ENCODE results near the gene ZCCHC24.

Gene ZCCHC24

GRCh38 chr10:79472951-79473350 lies 27.5 kb upstream of the ZCCHC24 start:
- no peak for DNase-seq (ENCODE audit: low read depth in 1 of 2, low spot score in 1 of 2)

- DNase-seq (ENCODE audit: low read depth in 1 of 2, low spot score in 1 of 2), result no peak
These were observed 27.0 kb upstream of the ZCCHC24 start for GRCh38 chr10:79472449-79472848.

GRCh38 chr10:79471776-79472175 lies 26.4 kb upstream of the ZCCHC24 start:
- DNase-seq (ENCODE audit: low read depth in 1 of 2, low spot score in 1 of 2), result no peak

- no peak for DNase-seq (ENCODE audit: low read depth in 1 of 2, low spot score in 1 of 2)
These were observed 24.7 kb upstream of the ZCCHC24 start for GRCh38 chr10:79470096-79470495.

- no peak for DNase-seq (ENCODE audit: low read depth in 1 of 2, low spot score in 1 of 2)
These were observed 23.6 kb upstream of the ZCCHC24 start for GRCh38 chr10:79468841-79469585.

- DNase-seq (ENCODE audit: low read depth in 1 of 2, low spot score in 1 of 2), result no peak
These were observed 22.7 kb upstream of the ZCCHC24 start for GRCh38 chr10:79468015-79468560.

- DNase-seq (ENCODE audit: low read depth in 1 of 2, low spot score in 1 of 2), result no peak
These were observed 19.9 kb upstream of the ZCCHC24 start for GRCh38 chr10:79465341-79465740.

GRCh38 chr10:79463578-79464496 lies 18.4 kb upstream of the ZCCHC24 start:
- DNase-seq (ENCODE audit: low read depth in 1 of 2, low spot score in 1 of 2), result no peak

GRCh38 chr10:79460687-79461086 lies 15.3 kb upstream of the ZCCHC24 start:
- no peak for DNase-seq (ENCODE audit: low read depth in 1 of 2, low spot score in 1 of 2)

GRCh38 chr10:79459243-79459642 lies 13.8 kb upstream of the ZCCHC24 start:
- no peak for DNase-seq (ENCODE audit: low read depth in 1 of 2, low spot score in 1 of 2)

GRCh38 chr10:79458483-79458882 lies 13.1 kb upstream of the ZCCHC24 start:
- no peak for DNase-seq (ENCODE audit: low read depth in 1 of 2, low spot score in 1 of 2)

- DNase-seq (ENCODE audit: low read depth in 1 of 2, low spot score in 1 of 2), result no peak
These were observed 11.9 kb upstream of the ZCCHC24 start for GRCh38 chr10:79457256-79457785.

GRCh38 chr10:79454259-79454658 lies 8.8 kb upstream of the ZCCHC24 start:
- no peak for DNase-seq (ENCODE audit: low read depth in 1 of 2, low spot score in 1 of 2)

- DNase-seq (ENCODE audit: low read depth in 1 of 2, low spot score in 1 of 2), result no peak
These were observed 8.0 kb upstream of the ZCCHC24 start for GRCh38 chr10:79453392-79453791.

GRCh38 chr10:79452174-79452611 lies 6.8 kb upstream of the ZCCHC24 start:
- DNase-seq (ENCODE audit: low read depth in 1 of 2, low spot score in 1 of 2), result no peak

GRCh38 chr10:79451046-79451699 lies 5.7 kb upstream of the ZCCHC24 start:
- no peak for DNase-seq (ENCODE audit: low read depth in 1 of 2, low spot score in 1 of 2)

- no peak for DNase-seq (ENCODE audit: low read depth in 1 of 2, low spot score in 1 of 2)
These were observed 4.0 kb upstream of the ZCCHC24 start for GRCh38 chr10:79449181-79450146.

- no peak for DNase-seq (ENCODE audit: low read depth in 1 of 2, low spot score in 1 of 2)
These were observed 3.3 kb upstream of the ZCCHC24 start for GRCh38 chr10:79448732-79449049.

- no peak for DNase-seq (ENCODE audit: low read depth in 1 of 2, low spot score in 1 of 2)
These were observed 2.7 kb upstream of the ZCCHC24 start for GRCh38 chr10:79447911-79448731.
